B cell (primary cell): ENCODE measurements around the gene EMC6.

Source experiments
- EZH2 ChIP-seq: IDR thresholded peaks from 2 replicates; pipeline ENCODE4 v1.6.1; 2012; ENCODE audit warnings: borderline replicate concordance, low read depth, mild to moderate bottlenecking, moderate library complexity, low read length; ENCODE audit not compliant: insufficient read depth, poor library complexity, severe bottlenecking
- TF ChIP-seq, protein P1 (sequence below): fragments of 200-600 bp; IDR thresholded peaks from one replicate; pipeline ENCODE4 v1.8.0; 2022; ENCODE audit warnings: antibody characterized with exemption, mild to moderate bottlenecking

DNA sequence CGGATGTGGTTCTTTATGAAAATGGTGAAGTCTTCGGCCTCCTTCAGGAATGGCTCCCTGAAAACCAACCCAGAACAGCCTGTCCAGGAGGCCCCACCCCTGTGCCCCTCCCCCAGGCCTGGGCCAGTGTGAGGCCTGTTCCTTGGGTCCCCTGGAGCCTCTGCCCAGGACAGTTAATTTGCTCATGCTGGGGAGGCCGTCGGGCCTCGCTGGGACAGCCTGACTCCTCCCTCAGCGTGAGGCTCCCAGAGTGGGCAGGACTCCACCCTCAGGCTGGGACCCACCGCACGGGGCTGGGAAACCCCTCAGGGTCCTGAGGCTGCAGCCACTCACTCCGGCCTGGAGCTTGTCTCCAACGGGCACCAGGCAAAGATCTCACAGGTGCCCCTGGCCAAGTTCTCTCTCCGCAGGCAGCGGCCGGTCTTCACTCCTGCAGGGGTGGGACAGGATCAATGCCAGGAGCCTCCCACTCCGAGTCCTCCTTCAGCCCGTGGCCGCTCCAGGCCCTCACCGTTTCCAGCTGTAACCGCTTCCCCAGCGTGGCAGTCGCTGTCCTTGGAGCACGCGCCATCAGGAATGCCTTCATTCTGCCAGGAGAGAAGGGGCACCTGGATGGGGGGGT is 21.6 kb downstream of the EMC6 start:
- TF ChIP-seq, protein P1, sequence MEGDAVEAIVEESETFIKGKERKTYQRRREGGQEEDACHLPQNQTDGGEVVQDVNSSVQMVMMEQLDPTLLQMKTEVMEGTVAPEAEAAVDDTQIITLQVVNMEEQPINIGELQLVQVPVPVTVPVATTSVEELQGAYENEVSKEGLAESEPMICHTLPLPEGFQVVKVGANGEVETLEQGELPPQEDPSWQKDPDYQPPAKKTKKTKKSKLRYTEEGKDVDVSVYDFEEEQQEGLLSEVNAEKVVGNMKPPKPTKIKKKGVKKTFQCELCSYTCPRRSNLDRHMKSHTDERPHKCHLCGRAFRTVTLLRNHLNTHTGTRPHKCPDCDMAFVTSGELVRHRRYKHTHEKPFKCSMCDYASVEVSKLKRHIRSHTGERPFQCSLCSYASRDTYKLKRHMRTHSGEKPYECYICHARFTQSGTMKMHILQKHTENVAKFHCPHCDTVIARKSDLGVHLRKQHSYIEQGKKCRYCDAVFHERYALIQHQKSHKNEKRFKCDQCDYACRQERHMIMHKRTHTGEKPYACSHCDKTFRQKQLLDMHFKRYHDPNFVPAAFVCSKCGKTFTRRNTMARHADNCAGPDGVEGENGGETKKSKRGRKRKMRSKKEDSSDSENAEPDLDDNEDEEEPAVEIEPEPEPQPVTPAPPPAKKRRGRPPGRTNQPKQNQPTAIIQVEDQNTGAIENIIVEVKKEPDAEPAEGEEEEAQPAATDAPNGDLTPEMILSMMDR: no peak
- no peak for TF ChIP-seq EZH2
